Urinary bladder (tissue), 4 donors: ENCODE measurements around the gene CAMKMT. TPM values are rescaled to one million over a fixed set of nuclear protein-coding genes. Genes with fewer than 3 reads are reported as not detected.

ENCODE experiments used
- DNase-seq: peaks from one replicate; pipeline ENCODE4 v3.0.0-alpha.2; 2015; ENCODE audit errors: extremely low spot score
- H3K27ac ChIP-seq: one replicate; pipeline ENCODE4 v1.5.1; 2013; ENCODE audit warnings: low read depth, mild to moderate bottlenecking, moderate library complexity
- H3K36me3 ChIP-seq: one replicate; pipeline ENCODE4 v1.6.1; 2013; ENCODE audit warnings: mild to moderate bottlenecking, moderate library complexity; ENCODE audit not compliant: insufficient read depth
- H3K4me1 ChIP-seq: one replicate; pipeline ENCODE4 v1.6.1; 2013; ENCODE audit warnings: mild to moderate bottlenecking, moderate library complexity; ENCODE audit not compliant: insufficient read depth
- H3K4me3 ChIP-seq: one replicate; pipeline ENCODE4 v1.5.1; 2013; ENCODE audit warnings: low read depth, low read length
- WGBS: extraction: QIAGEN DNeasy Blood & Tissue Kit; methylation state at CpG from one replicate; pipeline ENCODE4 v1.1.7; 2013; 5-methylcytosine and 5-hydroxymethylcytosine counted together
- polyA plus RNA-seq: library from polyadenylated mRNA; stranded (reverse); fragments of 200-250 nt; gene quantifications from one replicate; pipeline ENCODE4 v1.2.3, GENCODE V29; 2013
- total RNA-seq: library from RNA; depleted of rRNA; stranded (reverse); fragments of >200 nt; gene quantifications from one replicate; pipeline ENCODE4 v1.2.3, GENCODE V29; 2014
- donor health status: healthy with polysubstance abuse.
- donor health status: healthy.

CAMKMT gene
- total and polyA plus RNA-seq, 2 donors = 5.4 to 20.2 TPM

GRCh38 chr2:44598330-44599119 lies 236.8 kb downstream of the CAMKMT start:
- Histone ChIP-seq H3K4me3 (no peak overlapping the region), H3K27ac (no peak overlapping the region), H3K36me3 (no peaks in the 10 kb centered on the region), H3K4me1 (no peaks in the 10 kb centered on the region)
- no peak for DNase-seq
- 68% methylated on average over 5 of the region's 5 CpGs for WGBS

- no peaks in the 10 kb centered on the region for H3K36me3 ChIP-seq
- H3K4me3 ChIP-seq = no peak overlapping the region
- no peak overlapping the region for H3K27ac ChIP-seq
- 19% methylated on average over 1 of the region's 1 CpG for WGBS
- no peaks in the 10 kb centered on the region for H3K4me1 ChIP-seq
- DNase-seq = no peak
These were observed 237.4 kb downstream of the CAMKMT start for GRCh38 chr2:44599130-44599529.

GRCh38 chr2:44602446-44602845 lies 240.7 kb downstream of the CAMKMT start:
- no peaks in the 10 kb centered on the region for H3K36me3 ChIP-seq
- DNase-seq = no peak
- 87% methylated on average over 6 of the region's 6 CpGs for WGBS
- no peak overlapping the region for H3K27ac ChIP-seq
- no peak overlapping the region for H3K4me3 ChIP-seq
- H3K4me1 ChIP-seq = no peaks in the 10 kb centered on the region

- H3K27ac ChIP-seq = no peak overlapping the region
- WGBS = 0% methylated on average over 1 of the region's 1 CpG
- no peak overlapping the region for H3K4me3 ChIP-seq
- H3K36me3 ChIP-seq = no peaks in the 10 kb centered on the region
- H3K4me1 ChIP-seq = no peaks in the 10 kb centered on the region
- DNase-seq = no peak
These were observed 243.8 kb downstream of the CAMKMT start for GRCh38 chr2:44605511-44605910.

- Histone ChIP-seq H3K4me1 (no peaks in the 10 kb centered on the region), H3K36me3 (no peaks in the 10 kb centered on the region), H3K4me3 (no peak overlapping the region), H3K27ac (no peak overlapping the region)
- WGBS = 93% methylated on average over 1 of the region's 1 CpG
- DNase-seq = no peak
These were observed 250.5 kb downstream of the CAMKMT start for GRCh38 chr2:44612276-44612675.

GRCh38 chr2:44614940-44615339 lies 253.2 kb downstream of the CAMKMT start:
- no peak for DNase-seq
- Histone ChIP-seq H3K27ac (no peak overlapping the region), H3K36me3 (no peaks in the 10 kb centered on the region), H3K4me3 (no peak overlapping the region), H3K4me1 (no peaks in the 10 kb centered on the region)
- WGBS = 94% methylated on average over 2 of the region's 2 CpGs

- no peak for DNase-seq
- WGBS = 83% methylated on average over 4 of the region's 4 CpGs
- H3K27ac ChIP-seq = no peak overlapping the region
- H3K36me3 ChIP-seq = no peaks in the 10 kb centered on the region
- H3K4me1 ChIP-seq = no peaks in the 10 kb centered on the region
- no peak overlapping the region for H3K4me3 ChIP-seq
These were observed 254.3 kb downstream of the CAMKMT start for GRCh38 chr2:44615950-44616518.

- H3K36me3 ChIP-seq = no peaks in the 10 kb centered on the region
- no peak overlapping the region for H3K27ac ChIP-seq
- 58% methylated on average over 3 of the region's 3 CpGs for WGBS
- H3K4me1 ChIP-seq = no peaks in the 10 kb centered on the region
- H3K4me3 ChIP-seq = no peak overlapping the region
- no peak for DNase-seq
These were observed 255.0 kb downstream of the CAMKMT start for GRCh38 chr2:44616667-44617155.

GRCh38 chr2:44618251-44619023 lies 256.7 kb downstream of the CAMKMT start:
- DNase-seq = no peak
- H3K27ac ChIP-seq = no peak overlapping the region
- no peaks in the 10 kb centered on the region for H3K36me3 ChIP-seq
- 78% methylated on average over 5 of the region's 5 CpGs for WGBS
- H3K4me3 ChIP-seq = no peak overlapping the region
- no peaks in the 10 kb centered on the region for H3K4me1 ChIP-seq

GRCh38 chr2:44620189-44620990 lies 258.6 kb downstream of the CAMKMT start:
- Histone ChIP-seq H3K27ac (no peak overlapping the region), H3K4me3 (no peak overlapping the region), H3K4me1 (no peaks in the 10 kb centered on the region), H3K36me3 (no peaks in the 10 kb centered on the region)
- WGBS = 92% methylated on average over 2 of the region's 2 CpGs
- no peak for DNase-seq

- no peak for DNase-seq
- no peak overlapping the region for H3K27ac ChIP-seq
These were observed 262.0 kb downstream of the CAMKMT start for GRCh38 chr2:44623622-44624351.

GRCh38 chr2:44628297-44628696 lies 266.6 kb downstream of the CAMKMT start:
- 93% methylated on average over 1 of the region's 1 CpG for WGBS
- Histone ChIP-seq H3K27ac (no peak overlapping the region), H3K4me3 (no peak overlapping the region), H3K36me3 (no peaks in the 10 kb centered on the region), H3K4me1 (no peaks in the 10 kb centered on the region)
- no peak for DNase-seq

More at GRCh38 chr2:44623622-44624351, 262.0 kb downstream of the CAMKMT start:
- Histone ChIP-seq H3K4me1 (no peaks in the 10 kb centered on the region), H3K36me3 (no peaks in the 10 kb centered on the region), H3K4me3 (no peak overlapping the region)
